ENCODE results near the gene MYO1A.

The MYO1A gene

DNA sequence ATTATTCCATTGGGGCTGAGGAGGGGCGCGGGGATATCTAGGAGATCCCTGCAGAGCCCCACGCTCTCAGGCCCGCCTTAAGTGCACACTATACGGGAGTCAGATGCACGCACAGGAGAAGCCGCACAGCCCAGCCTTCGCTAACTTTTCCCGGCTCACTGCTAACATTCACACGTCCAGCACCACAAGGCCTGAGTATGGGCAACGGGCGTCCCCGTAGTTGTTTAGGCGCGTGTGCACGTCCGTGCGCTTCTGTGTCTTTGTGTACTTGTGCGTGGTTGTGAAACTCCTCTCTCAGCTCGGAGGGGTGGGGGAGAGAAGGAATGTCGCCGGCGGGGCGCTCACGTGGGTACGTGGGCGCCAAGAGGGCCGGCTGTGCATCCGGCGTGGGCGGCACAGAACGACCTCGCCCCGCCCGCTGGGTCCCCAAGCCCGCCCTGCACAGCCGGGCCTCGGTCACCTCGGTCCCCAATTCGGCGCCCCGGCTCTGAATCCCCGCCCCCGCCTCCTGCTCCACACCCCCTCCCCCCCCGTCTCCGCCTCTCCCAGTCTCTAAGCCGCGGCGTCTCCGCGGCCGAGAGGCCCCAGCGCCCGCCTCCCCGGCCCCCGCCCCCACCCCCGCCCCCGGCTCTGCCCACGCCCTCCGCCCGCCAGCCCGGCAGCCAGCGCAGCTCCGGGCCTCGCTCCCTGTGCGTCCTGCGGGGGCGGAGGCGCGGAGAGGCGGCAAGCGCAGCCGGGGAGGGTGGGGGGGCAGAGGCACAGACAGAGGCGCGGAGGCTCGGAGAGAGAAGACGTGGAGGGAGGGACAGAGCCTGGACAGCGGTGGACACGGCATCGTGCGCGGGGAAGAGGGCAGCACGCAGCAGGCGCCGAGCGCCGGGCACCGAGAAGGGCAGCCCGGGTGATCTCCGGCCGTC lies 38.7 kb upstream of the MYO1A start, which contains the start of gene NAB2 (continued):
- TF ChIP-seq, protein P1, sequence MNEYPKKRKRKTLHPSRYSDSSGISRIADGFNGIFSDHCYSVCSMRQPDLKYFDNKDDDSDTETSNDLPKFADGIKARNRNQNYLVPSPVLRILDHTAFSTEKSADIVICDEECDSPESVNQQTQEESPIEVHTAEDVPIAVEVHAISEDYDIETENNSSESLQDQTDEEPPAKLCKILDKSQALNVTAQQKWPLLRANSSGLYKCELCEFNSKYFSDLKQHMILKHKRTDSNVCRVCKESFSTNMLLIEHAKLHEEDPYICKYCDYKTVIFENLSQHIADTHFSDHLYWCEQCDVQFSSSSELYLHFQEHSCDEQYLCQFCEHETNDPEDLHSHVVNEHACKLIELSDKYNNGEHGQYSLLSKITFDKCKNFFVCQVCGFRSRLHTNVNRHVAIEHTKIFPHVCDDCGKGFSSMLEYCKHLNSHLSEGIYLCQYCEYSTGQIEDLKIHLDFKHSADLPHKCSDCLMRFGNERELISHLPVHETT (tag by site-specific recombination; IDR thresholded peaks at IDR 0.05) = no peak
- no peak for TF ChIP-seq ZNF174 (tag by site-specific recombination; IDR thresholded peaks at IDR 0.05)
- TF ChIP-seq ZNF768 (tag by site-specific recombination; IDR thresholded peaks at IDR 0.05) = no peak; the same call in 1 of the 2 replicates
- no peak for TF ChIP-seq ZNF571 (tag by site-specific recombination; IDR thresholded peaks at IDR 0.05)
- peak; percentile 71 for TF ChIP-seq ZNF366 (tag by site-specific recombination; conservative IDR thresholded peaks at IDR 0.05)
- no peak for TF ChIP-seq ZNF624 (tag by site-specific recombination; IDR thresholded peaks at IDR 0.05)
- TF ChIP-seq, protein P2, sequence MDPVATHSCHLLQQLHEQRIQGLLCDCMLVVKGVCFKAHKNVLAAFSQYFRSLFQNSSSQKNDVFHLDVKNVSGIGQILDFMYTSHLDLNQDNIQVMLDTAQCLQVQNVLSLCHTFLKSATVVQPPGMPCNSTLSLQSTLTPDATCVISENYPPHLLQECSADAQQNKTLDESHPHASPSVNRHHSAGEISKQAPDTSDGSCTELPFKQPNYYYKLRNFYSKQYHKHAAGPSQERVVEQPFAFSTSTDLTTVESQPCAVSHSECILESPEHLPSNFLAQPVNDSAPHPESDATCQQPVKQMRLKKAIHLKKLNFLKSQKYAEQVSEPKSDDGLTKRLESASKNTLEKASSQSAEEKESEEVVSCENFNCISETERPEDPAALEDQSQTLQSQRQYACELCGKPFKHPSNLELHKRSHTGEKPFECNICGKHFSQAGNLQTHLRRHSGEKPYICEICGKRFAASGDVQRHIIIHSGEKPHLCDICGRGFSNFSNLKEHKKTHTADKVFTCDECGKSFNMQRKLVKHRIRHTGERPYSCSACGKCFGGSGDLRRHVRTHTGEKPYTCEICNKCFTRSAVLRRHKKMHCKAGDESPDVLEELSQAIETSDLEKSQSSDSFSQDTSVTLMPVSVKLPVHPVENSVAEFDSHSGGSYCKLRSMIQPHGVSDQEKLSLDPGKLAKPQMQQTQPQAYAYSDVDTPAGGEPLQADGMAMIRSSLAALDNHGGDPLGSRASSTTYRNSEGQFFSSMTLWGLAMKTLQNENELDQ (tag by site-specific recombination; IDR thresholded peaks at IDR 0.05; ENCODE audit: low read depth) = no peak
- TF ChIP-seq, protein P3, sequence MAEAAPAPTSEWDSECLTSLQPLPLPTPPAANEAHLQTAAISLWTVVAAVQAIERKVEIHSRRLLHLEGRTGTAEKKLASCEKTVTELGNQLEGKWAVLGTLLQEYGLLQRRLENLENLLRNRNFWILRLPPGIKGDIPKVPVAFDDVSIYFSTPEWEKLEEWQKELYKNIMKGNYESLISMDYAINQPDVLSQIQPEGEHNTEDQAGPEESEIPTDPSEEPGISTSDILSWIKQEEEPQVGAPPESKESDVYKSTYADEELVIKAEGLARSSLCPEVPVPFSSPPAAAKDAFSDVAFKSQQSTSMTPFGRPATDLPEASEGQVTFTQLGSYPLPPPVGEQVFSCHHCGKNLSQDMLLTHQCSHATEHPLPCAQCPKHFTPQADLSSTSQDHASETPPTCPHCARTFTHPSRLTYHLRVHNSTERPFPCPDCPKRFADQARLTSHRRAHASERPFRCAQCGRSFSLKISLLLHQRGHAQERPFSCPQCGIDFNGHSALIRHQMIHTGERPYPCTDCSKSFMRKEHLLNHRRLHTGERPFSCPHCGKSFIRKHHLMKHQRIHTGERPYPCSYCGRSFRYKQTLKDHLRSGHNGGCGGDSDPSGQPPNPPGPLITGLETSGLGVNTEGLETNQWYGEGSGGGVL (tag by site-specific recombination; IDR thresholded peaks at IDR 0.05) = peak; percentile 88
- TF ChIP-seq ZNF48 (tag by site-specific recombination; IDR thresholded peaks at IDR 0.05) = no peak
- TF ChIP-seq, protein P4, sequence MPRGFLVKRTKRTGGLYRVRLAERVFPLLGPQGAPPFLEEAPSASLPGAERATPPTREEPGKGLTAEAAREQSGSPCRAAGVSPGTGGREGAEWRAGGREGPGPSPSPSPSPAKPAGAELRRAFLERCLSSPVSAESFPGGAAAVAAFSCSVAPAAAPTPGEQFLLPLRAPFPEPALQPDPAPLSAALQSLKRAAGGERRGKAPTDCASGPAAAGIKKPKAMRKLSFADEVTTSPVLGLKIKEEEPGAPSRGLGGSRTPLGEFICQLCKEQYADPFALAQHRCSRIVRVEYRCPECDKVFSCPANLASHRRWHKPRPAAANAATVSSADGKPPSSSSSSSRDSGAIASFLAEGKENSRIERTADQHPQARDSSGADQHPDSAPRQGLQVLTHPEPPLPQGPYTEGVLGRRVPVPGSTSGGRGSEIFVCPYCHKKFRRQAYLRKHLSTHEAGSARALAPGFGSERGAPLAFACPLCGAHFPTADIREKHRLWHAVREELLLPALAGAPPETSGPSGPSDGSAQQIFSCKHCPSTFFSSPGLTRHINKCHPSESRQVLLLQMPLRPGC (tag by site-specific recombination; IDR thresholded peaks at IDR 0.05) = peak; percentile 71
- no peak for TF ChIP-seq OVOL3 (tag by site-specific recombination; IDR thresholded peaks at IDR 0.05)
- TF ChIP-seq ZBTB21 (tag by site-specific recombination; IDR thresholded peaks at IDR 0.05) = no peak
- TF ChIP-seq, protein P5, sequence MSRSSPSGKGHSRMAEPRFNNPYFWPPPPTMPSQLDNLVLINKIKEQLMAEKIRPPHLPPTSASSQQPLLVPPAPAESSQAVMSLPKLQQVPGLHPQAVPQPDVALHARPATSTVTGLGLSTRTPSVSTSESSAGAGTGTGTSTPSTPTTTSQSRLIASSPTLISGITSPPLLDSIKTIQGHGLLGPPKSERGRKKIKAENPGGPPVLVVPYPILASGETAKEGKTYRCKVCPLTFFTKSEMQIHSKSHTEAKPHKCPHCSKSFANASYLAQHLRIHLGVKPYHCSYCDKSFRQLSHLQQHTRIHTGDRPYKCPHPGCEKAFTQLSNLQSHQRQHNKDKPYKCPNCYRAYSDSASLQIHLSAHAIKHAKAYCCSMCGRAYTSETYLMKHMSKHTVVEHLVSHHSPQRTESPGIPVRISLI (tag by site-specific recombination; IDR thresholded peaks at IDR 0.05) = no peak
- no peak for TF ChIP-seq ZFP69B (tag by site-specific recombination; IDR thresholded peaks at IDR 0.05)
- TF ChIP-seq GLI4 (tag by site-specific recombination; IDR thresholded peaks at IDR 0.05) = peak; percentile 86
- TF ChIP-seq ZNF266 (tag by site-specific recombination; IDR thresholded peaks at IDR 0.05; ENCODE audit: low read depth) = no peak
- TF ChIP-seq ZBTB48 (tag by site-specific recombination; IDR thresholded peaks at IDR 0.05) = peak; percentile 40; the same call in 1 of the 2 replicates
- TF ChIP-seq ZFHX2 (tag by site-specific recombination; conservative IDR thresholded peaks at IDR 0.05) = peak; percentile 95
- TF ChIP-seq, protein P6, sequence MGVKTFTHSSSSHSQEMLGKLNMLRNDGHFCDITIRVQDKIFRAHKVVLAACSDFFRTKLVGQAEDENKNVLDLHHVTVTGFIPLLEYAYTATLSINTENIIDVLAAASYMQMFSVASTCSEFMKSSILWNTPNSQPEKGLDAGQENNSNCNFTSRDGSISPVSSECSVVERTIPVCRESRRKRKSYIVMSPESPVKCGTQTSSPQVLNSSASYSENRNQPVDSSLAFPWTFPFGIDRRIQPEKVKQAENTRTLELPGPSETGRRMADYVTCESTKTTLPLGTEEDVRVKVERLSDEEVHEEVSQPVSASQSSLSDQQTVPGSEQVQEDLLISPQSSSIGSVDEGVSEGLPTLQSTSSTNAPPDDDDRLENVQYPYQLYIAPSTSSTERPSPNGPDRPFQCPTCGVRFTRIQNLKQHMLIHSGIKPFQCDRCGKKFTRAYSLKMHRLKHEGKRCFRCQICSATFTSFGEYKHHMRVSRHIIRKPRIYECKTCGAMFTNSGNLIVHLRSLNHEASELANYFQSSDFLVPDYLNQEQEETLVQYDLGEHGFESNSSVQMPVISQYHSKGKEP (tag by site-specific recombination; IDR thresholded peaks at IDR 0.05) = no peak; the same call in 1 of the 2 replicates
- no peak for TF ChIP-seq HOXA7 (CRISPR knock-in tag; IDR thresholded peaks at IDR 0.05; ENCODE audit: borderline replicate concordance)
- TF ChIP-seq FEZF1 (tag by site-specific recombination; IDR thresholded peaks at IDR 0.05) = no peak
- TF ChIP-seq ZNF223 (tag by site-specific recombination; IDR thresholded peaks at IDR 0.05) = 0 out of 2 replicates have a peak, but pooled peaks have one; percentile 23
- no peak for TF ChIP-seq ZNF555 (tag by site-specific recombination; conservative IDR thresholded peaks at IDR 0.05)
- TF ChIP-seq ZNF785 (tag by site-specific recombination; IDR thresholded peaks at IDR 0.05) = 0 out of 2 replicates have a peak, but pooled peaks have one; percentile 27
- TF ChIP-seq, protein P7, sequence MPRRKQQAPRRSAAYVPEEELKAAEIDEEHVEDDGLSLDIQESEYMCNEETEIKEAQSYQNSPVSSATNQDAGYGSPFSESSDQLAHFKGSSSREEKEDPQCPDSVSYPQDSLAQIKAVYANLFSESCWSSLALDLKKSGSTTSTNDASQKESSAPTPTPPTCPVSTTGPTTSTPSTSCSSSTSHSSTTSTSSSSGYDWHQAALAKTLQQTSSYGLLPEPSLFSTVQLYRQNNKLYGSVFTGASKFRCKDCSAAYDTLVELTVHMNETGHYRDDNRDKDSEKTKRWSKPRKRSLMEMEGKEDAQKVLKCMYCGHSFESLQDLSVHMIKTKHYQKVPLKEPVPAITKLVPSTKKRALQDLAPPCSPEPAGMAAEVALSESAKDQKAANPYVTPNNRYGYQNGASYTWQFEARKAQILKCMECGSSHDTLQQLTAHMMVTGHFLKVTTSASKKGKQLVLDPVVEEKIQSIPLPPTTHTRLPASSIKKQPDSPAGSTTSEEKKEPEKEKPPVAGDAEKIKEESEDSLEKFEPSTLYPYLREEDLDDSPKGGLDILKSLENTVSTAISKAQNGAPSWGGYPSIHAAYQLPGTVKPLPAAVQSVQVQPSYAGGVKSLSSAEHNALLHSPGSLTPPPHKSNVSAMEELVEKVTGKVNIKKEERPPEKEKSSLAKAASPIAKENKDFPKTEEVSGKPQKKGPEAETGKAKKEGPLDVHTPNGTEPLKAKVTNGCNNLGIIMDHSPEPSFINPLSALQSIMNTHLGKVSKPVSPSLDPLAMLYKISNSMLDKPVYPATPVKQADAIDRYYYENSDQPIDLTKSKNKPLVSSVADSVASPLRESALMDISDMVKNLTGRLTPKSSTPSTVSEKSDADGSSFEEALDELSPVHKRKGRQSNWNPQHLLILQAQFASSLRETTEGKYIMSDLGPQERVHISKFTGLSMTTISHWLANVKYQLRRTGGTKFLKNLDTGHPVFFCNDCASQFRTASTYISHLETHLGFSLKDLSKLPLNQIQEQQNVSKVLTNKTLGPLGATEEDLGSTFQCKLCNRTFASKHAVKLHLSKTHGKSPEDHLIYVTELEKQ (tag by site-specific recombination; IDR thresholded peaks at IDR 0.05; ENCODE audit: borderline replicate concordance) = no peak

All from HEK293 (cell line).